H1 (cell line): ENCODE data around the gene PLXNB2. TPM values are rescaled to one million over a fixed set of nuclear protein-coding genes. Genes with fewer than 3 reads are reported as not detected.

Experiments used
- CTCF ChIA-PET: fragments of 300-600 bp; sonication (Branson Sonifier 250); formaldehyde crosslinking; loops from one replicate; lab custom pipeline; 2021; ENCODE audit not compliant: partially characterized antibody; lab: Charles Lee
- POLR2A ChIA-PET: fragments of 300-600 bp; sonication (Branson Sonifier 250); formaldehyde crosslinking; loops from one replicate; lab custom pipeline; 2021; ENCODE audit warnings: inconsistent platforms; ENCODE audit not compliant: partially characterized antibody; lab: Charles Lee
- DNase-seq, 2 experiments: peaks; one replicate each; pipeline versions ENCODE4 v3.0.0 to v3.0.0-alpha.2; 2010 to 2022; ENCODE audit warnings: low spot score in 2 of 2, low read depth in 1 of 2, mixed read lengths in 1 of 2
- FAIRE-seq: peaks from 2 replicates; lab custom pipeline; 2011; peaks lifted over from hg19 to GRCh38; lab: Jason Lieb, UNC
- H2AFZ ChIP-seq: 2 replicates; pipeline ENCODE4 v1.8.1; 2012; ENCODE audit warnings: low read length, inconsistent platforms
- H2AK5ac ChIP-seq: 2 replicates; pipeline ENCODE4 v1.6.1; 2013; ENCODE audit warnings: low read depth, low read length
- H2BK120ac ChIP-seq: replicated peaks from 2 replicates; pipeline ENCODE3; 2013; ENCODE audit warnings: low read depth, low read length, inconsistent platforms
- H2BK12ac ChIP-seq: 2 replicates; pipeline ENCODE4 v1.6.1; 2013; ENCODE audit warnings: low read depth, low read length
- H2BK15ac ChIP-seq: 2 replicates; pipeline ENCODE4 v1.6.1; 2013; ENCODE audit warnings: low read length
- H2BK20ac ChIP-seq: 2 replicates; pipeline ENCODE4 v1.6.1; 2013; ENCODE audit warnings: low read length
- H2BK5ac ChIP-seq: 2 replicates; pipeline ENCODE4 v1.6.1; 2013; ENCODE audit warnings: low read depth, low read length
- H3K14ac ChIP-seq: 2 replicates; pipeline ENCODE4 v1.6.1; 2013; ENCODE audit warnings: inconsistent platforms; ENCODE audit not compliant: insufficient read length
- H3K18ac ChIP-seq: 2 replicates; pipeline ENCODE4 v1.6.1; 2013; ENCODE audit warnings: low read length; ENCODE audit errors: extremely low read depth
- H3K23ac ChIP-seq: 2 replicates; pipeline ENCODE4 v1.6.1; 2013; ENCODE audit warnings: inconsistent platforms; ENCODE audit not compliant: insufficient read length
- H3K23me2 ChIP-seq: 2 replicates; pipeline ENCODE4 v1.6.1; 2013; ENCODE audit warnings: low read depth, low read length
- H3K27ac ChIP-seq: 2 replicates; pipeline ENCODE4 v1.6.1; 2011; ENCODE audit warnings: low read depth, low read length, inconsistent platforms
- H3K27me3 ChIP-seq, 4 experiments: replicated peaks in 1 of 4; 1 replicate in 1 of 4; 2 replicates in 3 of 4; pipeline versions ENCODE4 v1.6.1 to v1.8.1; 2011 to 2013; ENCODE audit warnings: low read length in 3 of 4, mild to moderate bottlenecking in 3 of 4, inconsistent platforms in 2 of 4, mixed read lengths in 2 of 4, moderate library complexity in 1 of 4; ENCODE audit not compliant: control insufficient read depth in 3 of 4, insufficient read depth in 3 of 4; ENCODE audit errors: extremely low read depth in 1 of 4
- H3K36me3 ChIP-seq, 4 experiments: 2 replicates each; pipeline versions ENCODE4 v1.6.1 to v1.8.1; 2011 to 2013; ENCODE audit warnings: mild to moderate bottlenecking in 4 of 4, low read length in 3 of 4, moderate library complexity in 2 of 4, control low read depth in 1 of 4, inconsistent platforms in 1 of 4; ENCODE audit not compliant: insufficient read depth in 4 of 4, control insufficient read depth in 2 of 4
- H3K4ac ChIP-seq: replicated peaks from 2 replicates; pipeline ENCODE3; 2013; ENCODE audit warnings: low read length, low read depth, mixed read lengths, inconsistent platforms; ENCODE audit not compliant: insufficient read length
- H3K4me1 ChIP-seq, 4 experiments: replicated peaks in 1 of 4; 1 replicate in 1 of 4; 2 replicates in 3 of 4; pipeline versions ENCODE4 v1.6.1 to v1.8.1; 2011 to 2013; ENCODE audit warnings: low read length in 3 of 4, inconsistent platforms in 2 of 4, mixed read lengths in 1 of 4; ENCODE audit not compliant: insufficient read depth in 4 of 4, control insufficient read depth in 3 of 4
- H3K4me2 ChIP-seq, 2 experiments: 2 replicates each; pipeline versions ENCODE4 v1.6.1 to v1.8.1; 2011 to 2013; ENCODE audit warnings: low read depth in 2 of 2, low read length in 2 of 2, control low read depth in 1 of 2, inconsistent platforms in 1 of 2, mild to moderate bottlenecking in 1 of 2; ENCODE audit not compliant: insufficient read depth in 1 of 2
- H3K4me3 ChIP-seq, 4 experiments: fragments of 200-600, 300-600 bp in 1 of 4; sonication (generic), shearing (Covaris generic), sonication (Bioruptor Twin) in 1 of 4; 2 replicates each; pipeline versions ENCODE4 v1.5.1 to v1.8.1; 2011 to 2016; ENCODE audit warnings: low read length in 4 of 4, low read depth in 3 of 4, control low read depth in 2 of 4, inconsistent platforms in 2 of 4, mild to moderate bottlenecking in 2 of 4, mixed read lengths in 1 of 4, moderate library complexity in 1 of 4; ENCODE audit not compliant: insufficient read depth in 2 of 4; ENCODE audit errors: extremely low read depth in 1 of 4
- H3K56ac ChIP-seq: replicated peaks from 2 replicates; pipeline ENCODE3; 2013; ENCODE audit warnings: low read depth, mild to moderate bottlenecking, mixed read lengths, low read length, inconsistent platforms; ENCODE audit not compliant: insufficient read length
- H3K79me1 ChIP-seq: 2 replicates; pipeline ENCODE4 v1.6.1; 2013; ENCODE audit warnings: low read depth, low read length, control low read depth
- H3K79me2 ChIP-seq, 2 experiments: 2 replicates each; pipeline versions ENCODE4 v1.6.1 to v1.8.1; 2012 to 2013; ENCODE audit warnings: low read length in 2 of 2, mild to moderate bottlenecking in 2 of 2, inconsistent platforms in 1 of 2; ENCODE audit not compliant: insufficient read depth in 2 of 2, control insufficient read depth in 1 of 2
- H3K9ac ChIP-seq, 4 experiments: replicated peaks in 1 of 4; 1 replicate in 1 of 4; 2 replicates in 3 of 4; pipeline versions ENCODE4 v1.6.1 to v1.8.1; 2011 to 2013; ENCODE audit warnings: low read depth in 3 of 4, low read length in 3 of 4, control low read depth in 2 of 4, mild to moderate bottlenecking in 2 of 4, moderate library complexity in 2 of 4, inconsistent platforms in 1 of 4; ENCODE audit errors: extremely low read depth in 1 of 4
- H3K9me3 ChIP-seq, 2 experiments: 2 replicates each; pipeline versions ENCODE4 v1.6.1 to v1.8.1; 2012 to 2013; ENCODE audit warnings: mild to moderate bottlenecking in 2 of 2, moderate library complexity in 2 of 2, control low read depth in 1 of 2, inconsistent platforms in 1 of 2, low read depth in 1 of 2, low read length in 1 of 2, mixed read lengths in 1 of 2; ENCODE audit not compliant: insufficient read depth in 2 of 2
- H4K20me1 ChIP-seq, 2 experiments: replicated peaks in 1 of 2; 2 replicates each; pipeline versions ENCODE3 to v1.8.1; 2011 to 2013; ENCODE audit warnings: inconsistent platforms in 2 of 2, low read length in 2 of 2, mild to moderate bottlenecking in 1 of 2; ENCODE audit not compliant: insufficient read depth in 2 of 2, control insufficient read depth in 1 of 2
- H4K5ac ChIP-seq: 2 replicates; pipeline ENCODE4 v1.6.1; 2013; ENCODE audit warnings: low read length, low read depth, mixed read lengths, inconsistent platforms; ENCODE audit not compliant: insufficient read length
- H4K8ac ChIP-seq: 2 replicates; pipeline ENCODE4 v1.8.0; 2013; ENCODE audit warnings: mild to moderate bottlenecking, moderate library complexity, low read length, inconsistent platforms; ENCODE audit not compliant: insufficient read depth; ENCODE audit errors: extremely low read depth
- H4K91ac ChIP-seq: replicated peaks from 2 replicates; pipeline ENCODE3; 2013; ENCODE audit warnings: low read length, mixed read lengths, inconsistent platforms; ENCODE audit not compliant: insufficient read length
- BRCA1 ChIP-seq: IDR thresholded peaks from 2 replicates; pipeline ENCODE4 v1.6.1; 2012; ENCODE audit warnings: low read depth, low read length, improper control_type of control experiment
- CEBPB ChIP-seq: IDR thresholded peaks from 2 replicates; pipeline ENCODE4 v1.6.1; 2012; ENCODE audit warnings: low read depth, low read length
- CHD2 ChIP-seq: IDR thresholded peaks from 2 replicates; pipeline ENCODE4 v1.6.1; 2012; ENCODE audit warnings: low read length, improper control_type of control experiment
- EGR1 ChIP-seq: IDR thresholded peaks from 2 replicates; pipeline ENCODE4 v1.6.1; 2011; ENCODE audit warnings: low read depth, low read length, borderline replicate concordance
- KDM5A ChIP-seq: fragments of 200-600 bp; IDR thresholded peaks from 2 replicates; pipeline ENCODE4 v1.7.1; 2012; ENCODE audit warnings: mild to moderate bottlenecking, low read length, inconsistent platforms, mixed read lengths
- POLR2A ChIP-seq, 2 experiments: IDR thresholded peaks; 1 replicate in 1 of 2; 2 replicates in 1 of 2; pipeline ENCODE4 v1.6.1; 2011; ENCODE audit warnings: low read depth in 2 of 2, low read length in 2 of 2, mild to moderate bottlenecking in 2 of 2; ENCODE audit errors: control extremely low read depth in 1 of 2
- RNF2 ChIP-seq: fragments of 200-900, 300-1000 bp; sonication (generic); IDR thresholded peaks from 2 replicates; pipeline ENCODE4 v1.7.1; 2016; ENCODE audit warnings: borderline replicate concordance, low read depth, mild to moderate bottlenecking, antibody characterized with exemption, low read length; ENCODE audit not compliant: poor library complexity, severe bottlenecking; ENCODE audit errors: missing control alignments
- SP2 ChIP-seq: IDR thresholded peaks from 2 replicates; pipeline ENCODE4 v1.6.1; 2012; ENCODE audit warnings: mild to moderate bottlenecking, low read length, inconsistent platforms
- TEAD4 ChIP-seq: IDR thresholded peaks from 2 replicates; pipeline ENCODE4 v1.6.1; 2012; ENCODE audit warnings: low read depth, low read length, inconsistent platforms, mixed read lengths
- ZNF274 ChIP-seq: IDR thresholded peaks from 2 replicates; pipeline ENCODE4 v1.7.0; 2012; ENCODE audit warnings: low read length, borderline replicate concordance; ENCODE audit errors: extremely low read depth
- WGBS, 2 experiments: shearing (Covaris generic) in 1 of 2; methylation state at CpG; one replicate each; pipeline versions ENCODE4 v1.1.6 to v1.1.7; 2013 to 2015; ENCODE audit warnings: low lambda C conversion rate in 2 of 2, mixed read lengths in 2 of 2, inconsistent platforms in 1 of 2, low coverage in 1 of 2, missing lambda C conversion rate in 1 of 2; ENCODE audit not compliant: insufficient replicate concordance in 2 of 2, insufficient coverage in 1 of 2, insufficient read length in 1 of 2; ENCODE audit errors: extremely low coverage in 1 of 2, missing lambda C conversion rate in 1 of 2; 5-methylcytosine and 5-hydroxymethylcytosine counted together
- polyA plus RNA-seq, 7 experiments: library from polyadenylated mRNA; depleted of rRNA in 3 of 7; stranded (reverse) in 5 of 7; unstranded in 2 of 7; fragments of >200 nt in 5 of 7; fragments of 200-250 nt in 2 of 7; gene quantifications; 1 replicate in 5 of 7; 2 replicates in 1 of 7; 4 replicates in 1 of 7; pipeline versions ENCODE4 v1.2.1 to v1.2.3, GENCODE V29; 2011 to 2013; ENCODE audit warnings: missing spikeins in 2 of 7, mixed read lengths in 2 of 7
- total RNA-seq: library from RNA; stranded (reverse); fragmentation: NEBNext Ultra II Directional; extraction: Animal tissue kit (Norgen Biotek cat#: 25700); gene quantifications from 2 replicates; pipeline ENCODE4 v1.2.1, GENCODE V29; 2021
- TF ChIP-seq, protein P1 (sequence below), 3 experiments: IDR thresholded peaks; 1 replicate in 2 of 3; 2 replicates in 1 of 3; pipeline versions ENCODE4 v1.5.1 to v1.6.1; 2011; ENCODE audit warnings: low read length in 3 of 3, mild to moderate bottlenecking in 3 of 3, inconsistent platforms in 2 of 3, low read depth in 1 of 3, moderate library complexity in 1 of 3; ENCODE audit not compliant: insufficient read depth in 1 of 3; ENCODE audit errors: control extremely low read depth in 1 of 3

Gene PLXNB2
- total and polyA plus RNA-seq, 2 of the 8 experiments (the other 6 are each of a cell fraction or from before 2014, with no cell fraction given) = 58.3 to 92.8 TPM

GRCh38 chr22:50302041-50302541 is 5.4 kb downstream of the PLXNB2 start:
- ChIA-PET CTCF (interaction anchor here (1.1 to 3.2 kb wide), 6 partner anchors 9 to 39 kb away, joined by 3 to 16 read pairs (median 7); no protein-coding TSS in a partner anchor), POLR2A (interaction anchor here (0.7 kb wide), 1 partner anchor 15 kb away, joined by 3 read pairs; no protein-coding TSS in a partner anchor)
- Histone ChIP-seq H2BK5ac (no peak overlapping the region), H3K79me1 (peaks cover 13% of the 10 kb centered on the region), H3K27me3 (no peaks in the 10 kb centered on the region; a peak in 2 of 7 replicates), H3K4me1 (peaks cover 3 to 45% (median 23%) of the 10 kb centered on the region in 4 experiments), H3K4ac (no peak overlapping the region), H3K23ac (no peak overlapping the region), H4K5ac (no peak overlapping the region), H3K56ac (no peak overlapping the region), H2BK20ac (no peak overlapping the region), H2BK120ac (no peak overlapping the region), H3K4me3 (no peak overlapping the region), H3K18ac (peak overlapping the region; percentile 60; the same call in 1 of the 2 replicates), H3K23me2 (peaks cover 9% of the 10 kb centered on the region; the same call in 1 of the 2 replicates), H2AK5ac (peak overlapping the region; percentile 53; the same call in 1 of the 2 replicates), H3K14ac (no peak overlapping the region), H4K20me1 (peaks cover 15 to 34% of the 10 kb centered on the region in 2 experiments), H3K36me3 (no peaks in the 10 kb centered on the region), H3K9me3 (no peaks in the 10 kb centered on the region), H4K8ac (0 out of 2 replicates have a peak overlapping the region, but pooled peaks have one; percentile 35), H3K9ac (no peak overlapping the region), H3K79me2 (peaks cover 0 to 24% of the 10 kb centered on the region in 2 experiments; a peak in 3 of 4 replicates), H3K4me2 (no peak overlapping the region), H2BK15ac (no peak overlapping the region), H2AFZ (no peak overlapping the region), H2BK12ac (no peak overlapping the region), H4K91ac (no peak overlapping the region), H3K27ac (no peak overlapping the region)
- FAIRE-seq (no peak), DNase-seq (no peak)
- WGBS, 2 experiments = 89% methylated on average over 7 of the region's 9 CpGs; no CpG with 5 or more reads in 1 of the 2 experiments
- no peak for TF ChIP-seq CEBPB
- no peak for TF ChIP-seq BRCA1
- no peak for TF ChIP-seq RNF2
- no peak for TF ChIP-seq CHD2
- TF ChIP-seq EGR1 = no peak
- no peak for TF ChIP-seq ZNF274
- TF ChIP-seq, protein P1, sequence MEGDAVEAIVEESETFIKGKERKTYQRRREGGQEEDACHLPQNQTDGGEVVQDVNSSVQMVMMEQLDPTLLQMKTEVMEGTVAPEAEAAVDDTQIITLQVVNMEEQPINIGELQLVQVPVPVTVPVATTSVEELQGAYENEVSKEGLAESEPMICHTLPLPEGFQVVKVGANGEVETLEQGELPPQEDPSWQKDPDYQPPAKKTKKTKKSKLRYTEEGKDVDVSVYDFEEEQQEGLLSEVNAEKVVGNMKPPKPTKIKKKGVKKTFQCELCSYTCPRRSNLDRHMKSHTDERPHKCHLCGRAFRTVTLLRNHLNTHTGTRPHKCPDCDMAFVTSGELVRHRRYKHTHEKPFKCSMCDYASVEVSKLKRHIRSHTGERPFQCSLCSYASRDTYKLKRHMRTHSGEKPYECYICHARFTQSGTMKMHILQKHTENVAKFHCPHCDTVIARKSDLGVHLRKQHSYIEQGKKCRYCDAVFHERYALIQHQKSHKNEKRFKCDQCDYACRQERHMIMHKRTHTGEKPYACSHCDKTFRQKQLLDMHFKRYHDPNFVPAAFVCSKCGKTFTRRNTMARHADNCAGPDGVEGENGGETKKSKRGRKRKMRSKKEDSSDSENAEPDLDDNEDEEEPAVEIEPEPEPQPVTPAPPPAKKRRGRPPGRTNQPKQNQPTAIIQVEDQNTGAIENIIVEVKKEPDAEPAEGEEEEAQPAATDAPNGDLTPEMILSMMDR (IDR thresholded peaks at IDR 0.05; ENCODE audit: control extremely low read depth in 1 of 3, insufficient read depth in 1 of 3, low read depth in 1 of 3, low read length in 3 of 3) = no peak
- no peak for TF ChIP-seq KDM5A
- TF ChIP-seq TEAD4 = no peak
- no peak for TF ChIP-seq SP2
- no peak for TF ChIP-seq POLR2A (IDR thresholded peaks at IDR 0.05; ENCODE audit: control extremely low read depth in 1 of 2, low read depth in 2 of 2, low read length in 2 of 2)
